H1 (cell line): ENCODE measurements around the gene FDPS. TPM values are rescaled to one million over a fixed set of nuclear protein-coding genes. Genes with fewer than 3 reads are reported as not detected.
A peak's percentile ranks its signal among the peaks of the same experiment; 100 is the strongest.

Experiments
- CTCF ChIA-PET: fragments of 300-600 bp; sonication (Branson Sonifier 250); formaldehyde crosslinking; loops from one replicate; lab custom pipeline; 2021; ENCODE audit not compliant: partially characterized antibody; lab: Charles Lee
- POLR2A ChIA-PET: fragments of 300-600 bp; sonication (Branson Sonifier 250); formaldehyde crosslinking; loops from one replicate; lab custom pipeline; 2021; ENCODE audit warnings: inconsistent platforms; ENCODE audit not compliant: partially characterized antibody; lab: Charles Lee
- DNase-seq, 2 experiments: peaks; one replicate each; pipeline versions ENCODE4 v3.0.0 to v3.0.0-alpha.2; 2010 to 2022; ENCODE audit warnings: low spot score in 2 of 2, low read depth in 1 of 2, mixed read lengths in 1 of 2
- FAIRE-seq: peaks from 2 replicates; lab custom pipeline; 2011; peaks lifted over from hg19 to GRCh38; lab: Jason Lieb, UNC
- H2AFZ ChIP-seq: 2 replicates; pipeline ENCODE4 v1.8.1; 2012; ENCODE audit warnings: low read length, inconsistent platforms
- H2AK5ac ChIP-seq: 2 replicates; pipeline ENCODE4 v1.6.1; 2013; ENCODE audit warnings: low read depth, low read length
- H2BK120ac ChIP-seq: replicated peaks from 2 replicates; pipeline ENCODE3; 2013; ENCODE audit warnings: low read depth, low read length, inconsistent platforms
- H2BK12ac ChIP-seq: 2 replicates; pipeline ENCODE4 v1.6.1; 2013; ENCODE audit warnings: low read depth, low read length
- H2BK15ac ChIP-seq: 2 replicates; pipeline ENCODE4 v1.6.1; 2013; ENCODE audit warnings: low read length
- H2BK20ac ChIP-seq: 2 replicates; pipeline ENCODE4 v1.6.1; 2013; ENCODE audit warnings: low read length
- H2BK5ac ChIP-seq: 2 replicates; pipeline ENCODE4 v1.6.1; 2013; ENCODE audit warnings: low read depth, low read length
- H3K14ac ChIP-seq: 2 replicates; pipeline ENCODE4 v1.6.1; 2013; ENCODE audit warnings: inconsistent platforms; ENCODE audit not compliant: insufficient read length
- H3K18ac ChIP-seq: 2 replicates; pipeline ENCODE4 v1.6.1; 2013; ENCODE audit warnings: low read length; ENCODE audit errors: extremely low read depth
- H3K23ac ChIP-seq: 2 replicates; pipeline ENCODE4 v1.6.1; 2013; ENCODE audit warnings: inconsistent platforms; ENCODE audit not compliant: insufficient read length
- H3K23me2 ChIP-seq: 2 replicates; pipeline ENCODE4 v1.6.1; 2013; ENCODE audit warnings: low read depth, low read length
- H3K27ac ChIP-seq: 2 replicates; pipeline ENCODE4 v1.6.1; 2011; ENCODE audit warnings: low read depth, low read length, inconsistent platforms
- H3K27me3 ChIP-seq, 4 experiments: replicated peaks in 1 of 4; 1 replicate in 1 of 4; 2 replicates in 3 of 4; pipeline versions ENCODE4 v1.6.1 to v1.8.1; 2011 to 2013; ENCODE audit warnings: low read length in 3 of 4, mild to moderate bottlenecking in 3 of 4, inconsistent platforms in 2 of 4, mixed read lengths in 2 of 4, moderate library complexity in 1 of 4; ENCODE audit not compliant: control insufficient read depth in 3 of 4, insufficient read depth in 3 of 4; ENCODE audit errors: extremely low read depth in 1 of 4
- H3K36me3 ChIP-seq, 4 experiments: 2 replicates each; pipeline versions ENCODE4 v1.6.1 to v1.8.1; 2011 to 2013; ENCODE audit warnings: mild to moderate bottlenecking in 4 of 4, low read length in 3 of 4, moderate library complexity in 2 of 4, control low read depth in 1 of 4, inconsistent platforms in 1 of 4; ENCODE audit not compliant: insufficient read depth in 4 of 4, control insufficient read depth in 2 of 4
- H3K4ac ChIP-seq: replicated peaks from 2 replicates; pipeline ENCODE3; 2013; ENCODE audit warnings: low read length, low read depth, mixed read lengths, inconsistent platforms; ENCODE audit not compliant: insufficient read length
- H3K4me1 ChIP-seq, 4 experiments: replicated peaks in 1 of 4; 1 replicate in 1 of 4; 2 replicates in 3 of 4; pipeline versions ENCODE4 v1.6.1 to v1.8.1; 2011 to 2013; ENCODE audit warnings: low read length in 3 of 4, inconsistent platforms in 2 of 4, mixed read lengths in 1 of 4; ENCODE audit not compliant: insufficient read depth in 4 of 4, control insufficient read depth in 3 of 4
- H3K4me2 ChIP-seq, 2 experiments: 2 replicates each; pipeline versions ENCODE4 v1.6.1 to v1.8.1; 2011 to 2013; ENCODE audit warnings: low read depth in 2 of 2, low read length in 2 of 2, control low read depth in 1 of 2, inconsistent platforms in 1 of 2, mild to moderate bottlenecking in 1 of 2; ENCODE audit not compliant: insufficient read depth in 1 of 2
- H3K4me3 ChIP-seq, 4 experiments: fragments of 200-600, 300-600 bp in 1 of 4; sonication (generic), shearing (Covaris generic), sonication (Bioruptor Twin) in 1 of 4; 2 replicates each; pipeline versions ENCODE4 v1.5.1 to v1.8.1; 2011 to 2016; ENCODE audit warnings: low read length in 4 of 4, low read depth in 3 of 4, control low read depth in 2 of 4, inconsistent platforms in 2 of 4, mild to moderate bottlenecking in 2 of 4, mixed read lengths in 1 of 4, moderate library complexity in 1 of 4; ENCODE audit not compliant: insufficient read depth in 2 of 4; ENCODE audit errors: extremely low read depth in 1 of 4
- H3K56ac ChIP-seq: replicated peaks from 2 replicates; pipeline ENCODE3; 2013; ENCODE audit warnings: low read depth, mild to moderate bottlenecking, mixed read lengths, low read length, inconsistent platforms; ENCODE audit not compliant: insufficient read length
- H3K79me1 ChIP-seq: 2 replicates; pipeline ENCODE4 v1.6.1; 2013; ENCODE audit warnings: low read depth, low read length, control low read depth
- H3K79me2 ChIP-seq, 2 experiments: 2 replicates each; pipeline versions ENCODE4 v1.6.1 to v1.8.1; 2012 to 2013; ENCODE audit warnings: low read length in 2 of 2, mild to moderate bottlenecking in 2 of 2, inconsistent platforms in 1 of 2; ENCODE audit not compliant: insufficient read depth in 2 of 2, control insufficient read depth in 1 of 2
- H3K9ac ChIP-seq, 4 experiments: replicated peaks in 1 of 4; 1 replicate in 1 of 4; 2 replicates in 3 of 4; pipeline versions ENCODE4 v1.6.1 to v1.8.1; 2011 to 2013; ENCODE audit warnings: low read depth in 3 of 4, low read length in 3 of 4, control low read depth in 2 of 4, mild to moderate bottlenecking in 2 of 4, moderate library complexity in 2 of 4, inconsistent platforms in 1 of 4; ENCODE audit errors: extremely low read depth in 1 of 4
- H3K9me3 ChIP-seq, 2 experiments: 2 replicates each; pipeline versions ENCODE4 v1.6.1 to v1.8.1; 2012 to 2013; ENCODE audit warnings: mild to moderate bottlenecking in 2 of 2, moderate library complexity in 2 of 2, control low read depth in 1 of 2, inconsistent platforms in 1 of 2, low read depth in 1 of 2, low read length in 1 of 2, mixed read lengths in 1 of 2; ENCODE audit not compliant: insufficient read depth in 2 of 2
- H4K20me1 ChIP-seq, 2 experiments: replicated peaks in 1 of 2; 2 replicates each; pipeline versions ENCODE3 to v1.8.1; 2011 to 2013; ENCODE audit warnings: inconsistent platforms in 2 of 2, low read length in 2 of 2, mild to moderate bottlenecking in 1 of 2; ENCODE audit not compliant: insufficient read depth in 2 of 2, control insufficient read depth in 1 of 2
- H4K5ac ChIP-seq: 2 replicates; pipeline ENCODE4 v1.6.1; 2013; ENCODE audit warnings: low read length, low read depth, mixed read lengths, inconsistent platforms; ENCODE audit not compliant: insufficient read length
- H4K8ac ChIP-seq: 2 replicates; pipeline ENCODE4 v1.8.0; 2013; ENCODE audit warnings: mild to moderate bottlenecking, moderate library complexity, low read length, inconsistent platforms; ENCODE audit not compliant: insufficient read depth; ENCODE audit errors: extremely low read depth
- H4K91ac ChIP-seq: replicated peaks from 2 replicates; pipeline ENCODE3; 2013; ENCODE audit warnings: low read length, mixed read lengths, inconsistent platforms; ENCODE audit not compliant: insufficient read length
- ASH2L ChIP-seq: fragments of 200-600, 300-600 bp; sonication (generic); IDR thresholded peaks from one replicate; pipeline ENCODE4 v1.7.1; 2017; ENCODE audit warnings: low read length
- CEBPB ChIP-seq: IDR thresholded peaks from 2 replicates; pipeline ENCODE4 v1.6.1; 2012; ENCODE audit warnings: low read depth, low read length
- SIN3A ChIP-seq, 2 experiments: IDR thresholded peaks in 1 of 2; conservative IDR thresholded peaks in 1 of 2; 2 replicates each; pipeline ENCODE4 v1.6.1; 2011 to 2012; ENCODE audit warnings: low read length in 2 of 2, improper control_type of control experiment in 1 of 2, low read depth in 1 of 2, mild to moderate bottlenecking in 1 of 2
- WGBS, 2 experiments: shearing (Covaris generic) in 1 of 2; methylation state at CpG; one replicate each; pipeline versions ENCODE4 v1.1.6 to v1.1.7; 2013 to 2015; ENCODE audit warnings: low lambda C conversion rate in 2 of 2, mixed read lengths in 2 of 2, inconsistent platforms in 1 of 2, low coverage in 1 of 2, missing lambda C conversion rate in 1 of 2; ENCODE audit not compliant: insufficient replicate concordance in 2 of 2, insufficient coverage in 1 of 2, insufficient read length in 1 of 2; ENCODE audit errors: extremely low coverage in 1 of 2, missing lambda C conversion rate in 1 of 2; 5-methylcytosine and 5-hydroxymethylcytosine counted together
- polyA plus RNA-seq, 7 experiments: library from polyadenylated mRNA; depleted of rRNA in 3 of 7; stranded (reverse) in 5 of 7; unstranded in 2 of 7; fragments of >200 nt in 5 of 7; fragments of 200-250 nt in 2 of 7; gene quantifications; 1 replicate in 5 of 7; 2 replicates in 1 of 7; 4 replicates in 1 of 7; pipeline versions ENCODE4 v1.2.1 to v1.2.3, GENCODE V29; 2011 to 2013; ENCODE audit warnings: missing spikeins in 2 of 7, mixed read lengths in 2 of 7
- total RNA-seq: library from RNA; stranded (reverse); fragmentation: NEBNext Ultra II Directional; extraction: Animal tissue kit (Norgen Biotek cat#: 25700); gene quantifications from 2 replicates; pipeline ENCODE4 v1.2.1, GENCODE V29; 2021
- TF ChIP-seq, protein P1 (sequence below): IDR thresholded peaks from 2 replicates; pipeline ENCODE4 v1.6.1; 2011; ENCODE audit warnings: low read depth, mild to moderate bottlenecking, low read length; ENCODE audit not compliant: insufficient read depth

The FDPS gene
- total and polyA plus RNA-seq, 2 of the 8 experiments (the other 6 are each of a cell fraction or from before 2014, with no cell fraction given): 267 to 368 TPM

DNA sequence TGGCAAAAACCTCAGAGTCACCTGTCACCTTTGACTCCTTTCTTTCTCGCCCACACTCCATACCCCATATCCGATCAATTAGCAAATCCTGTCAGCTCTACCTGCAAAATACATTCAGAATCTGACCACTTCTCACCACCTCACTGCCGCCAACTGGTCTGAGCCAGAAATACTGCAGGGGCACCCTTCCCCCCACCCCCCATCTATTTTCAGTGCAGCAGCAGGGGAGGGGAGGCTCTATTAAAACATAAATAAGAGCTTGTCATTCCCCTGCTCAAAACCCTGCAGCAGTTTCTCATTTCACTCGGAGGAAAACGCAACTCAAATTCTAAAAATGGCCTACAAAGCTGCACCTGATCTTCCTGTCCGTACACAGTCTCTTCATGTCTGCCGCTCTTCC lies 11.3 kb upstream of the FDPS start:
- Histone ChIP-seq H3K56ac (no peak overlapping the region), H3K27me3 (peaks cover 0 to 23% (median 14%) of the 10 kb centered on the region in 4 experiments; a peak in 5 of 7 replicates), H3K79me1 (no peaks in the 10 kb centered on the region), H3K14ac (no peak overlapping the region), H2BK15ac (0 out of 2 replicates have a peak overlapping the region, but pooled peaks have one; percentile 55), H2AFZ (no peak overlapping the region), H4K5ac (no peak overlapping the region), H2BK20ac (no peak overlapping the region), H4K20me1 (no peaks in the 10 kb centered on the region), H3K9ac (no peak overlapping the region), H3K4me3 (no peak overlapping the region), H2AK5ac (no peak overlapping the region), H2BK120ac (no peak overlapping the region), H2BK5ac (no peak overlapping the region), H3K36me3 (no peaks in the 10 kb centered on the region), H3K27ac (no peak overlapping the region), H3K23ac (no peak overlapping the region), H3K79me2 (no peaks in the 10 kb centered on the region), H3K9me3 (no peaks in the 10 kb centered on the region), H3K4me1 (peaks cover 3 to 23% (median 10%) of the 10 kb centered on the region in 4 experiments; a peak in 6 of 7 replicates), H3K4ac (no peak overlapping the region), H3K23me2 (peaks cover 5% of the 10 kb centered on the region; the same call in 1 of the 2 replicates), H2BK12ac (peak overlapping the region; percentile 29; the same call in 1 of the 2 replicates), H4K8ac (no peak overlapping the region), H3K18ac (no peak overlapping the region; the same call in 1 of the 2 replicates), H4K91ac (no peak overlapping the region), H3K4me2 (no peak overlapping the region; a peak in 1 of 4 replicates)
- ChIA-PET CTCF (interaction anchor here (0.7 to 5.3 kb wide), 7 partner anchors 9 to 47 kb away, joined by 3 to 29 read pairs (median 4); partner anchors contain the start of genes FDPS and SCAMP3), POLR2A (interaction anchor here (1.2 to 1.9 kb wide), 4 partner anchors 11 to 25 kb away, joined by 3 to 6 read pairs (median 4); partner anchors contain the start of gene FDPS)
- 83% methylated on average over 7 of the region's 7 CpGs; no CpG with 5 or more reads in 1 of the 2 experiments for WGBS, 2 experiments
- FAIRE-seq (no peak), DNase-seq (no peak)
- TF ChIP-seq CEBPB (no peak), SIN3A (conservative IDR thresholded peaks at IDR 0.05 in 1 of 2, IDR thresholded peaks at IDR 0.05 in 1 of 2; ENCODE audit: low read depth in 1 of 2, low read length in 2 of 2) (no peak), ASH2L (no peak)
- TF ChIP-seq, protein P1, sequence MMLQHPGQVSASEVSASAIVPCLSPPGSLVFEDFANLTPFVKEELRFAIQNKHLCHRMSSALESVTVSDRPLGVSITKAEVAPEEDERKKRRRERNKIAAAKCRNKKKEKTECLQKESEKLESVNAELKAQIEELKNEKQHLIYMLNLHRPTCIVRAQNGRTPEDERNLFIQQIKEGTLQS: no peak
